Germinal center (tissue), 1 donor: ENCODE results near the gene RCBTB1.
A peak's percentile ranks its signal among the peaks of the same experiment; 100 is the strongest.

Experiments used
- DNase-seq: peaks from one replicate; pipeline ENCODE4 v3.0.0; 2012; ENCODE audit warnings: mixed read lengths, low spot score

RCBTB1 gene

DNA sequence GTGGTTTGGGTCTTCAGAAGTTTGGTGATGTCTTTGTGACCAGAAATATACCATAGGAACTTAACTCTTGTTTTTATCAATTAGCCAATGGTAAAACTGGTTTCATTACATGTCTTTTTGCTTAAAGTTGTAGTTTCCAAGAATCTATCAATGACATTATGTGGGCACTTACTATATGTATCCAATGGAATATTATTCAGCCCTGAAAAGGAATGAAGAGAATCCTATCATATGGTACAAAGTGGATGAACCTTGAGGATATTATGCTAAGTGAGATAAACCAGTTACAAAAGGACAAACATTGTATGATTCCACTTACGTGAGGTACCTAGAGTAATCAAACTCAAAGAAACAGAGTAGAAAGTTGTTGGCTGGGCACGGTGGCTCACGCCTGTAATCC lies 26.4 kb downstream of the RCBTB1 start:
- no peak for DNase-seq

DNA sequence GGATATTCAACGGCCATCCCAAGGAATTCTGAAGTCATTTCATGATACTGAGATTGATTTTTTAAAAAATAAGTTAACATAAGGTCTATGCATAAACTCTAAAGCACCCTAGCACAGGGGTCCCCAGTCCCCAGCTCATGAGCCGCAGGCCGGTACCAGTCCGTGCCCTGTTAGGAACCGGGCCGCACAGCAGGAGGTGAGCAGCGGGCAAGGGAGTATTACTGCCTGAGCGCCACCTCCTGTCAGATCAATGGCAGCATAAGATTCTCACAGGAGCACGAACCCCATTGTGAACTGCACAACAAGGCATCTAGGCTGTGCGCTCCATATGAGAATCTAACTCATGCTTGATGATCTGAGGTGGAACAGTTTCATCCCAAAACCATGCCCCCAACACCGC lies 31.0 kb downstream of the RCBTB1 start:
- no peak for DNase-seq

DNA sequence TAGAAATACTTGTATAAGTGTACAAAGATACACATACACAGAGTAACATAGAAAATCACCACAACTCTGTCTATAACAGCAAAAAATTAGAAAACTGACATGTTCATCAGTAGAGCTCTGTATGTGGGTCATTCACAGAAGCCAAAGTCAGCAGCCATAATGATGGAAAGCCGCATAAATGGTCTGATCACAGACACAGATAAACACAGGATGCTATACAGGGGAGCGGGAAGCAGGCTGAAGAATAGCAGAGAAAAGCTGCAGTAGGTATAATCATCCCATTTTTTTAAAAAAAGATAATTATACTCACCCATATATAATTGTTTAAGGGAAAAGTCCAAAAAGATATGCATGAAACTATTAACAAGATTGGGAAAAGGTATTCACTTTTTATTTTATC lies 31.5 kb downstream of the RCBTB1 start:
- DNase-seq = no peak

DNA sequence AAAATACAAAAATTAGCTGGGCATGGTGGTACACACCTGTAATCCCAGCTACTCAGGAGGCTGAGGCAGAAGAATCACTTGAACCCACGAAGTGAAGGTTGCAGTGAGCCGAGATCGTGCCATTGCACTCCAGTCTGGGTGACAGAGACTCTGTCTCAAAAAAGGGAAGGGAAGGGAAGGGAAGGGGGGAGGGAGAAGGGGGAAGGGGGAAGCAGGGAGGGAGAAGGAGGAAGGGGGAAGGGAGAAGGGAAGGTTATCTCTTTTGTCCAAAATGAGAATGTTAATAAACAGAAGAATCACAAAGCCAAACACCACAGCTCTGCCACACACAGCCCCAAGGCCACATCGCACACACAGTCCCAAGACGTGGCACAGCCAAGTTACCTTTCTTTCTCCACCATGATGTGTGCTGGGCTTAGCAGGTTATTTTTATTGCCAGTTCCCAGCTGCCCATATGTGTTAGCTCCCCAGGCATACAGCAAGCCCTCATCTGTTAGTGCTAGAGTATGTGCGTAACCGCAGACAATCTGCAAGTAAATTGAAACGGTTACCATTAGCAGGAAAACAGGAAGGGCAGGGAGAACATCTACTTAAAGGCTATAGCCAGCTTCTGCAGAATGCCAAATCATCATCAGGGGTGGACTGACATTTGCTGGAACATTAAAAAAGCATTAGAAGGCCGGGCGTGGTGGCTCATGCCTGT lies 34.3 kb downstream of the RCBTB1 start:
- no peak for DNase-seq

DNA sequence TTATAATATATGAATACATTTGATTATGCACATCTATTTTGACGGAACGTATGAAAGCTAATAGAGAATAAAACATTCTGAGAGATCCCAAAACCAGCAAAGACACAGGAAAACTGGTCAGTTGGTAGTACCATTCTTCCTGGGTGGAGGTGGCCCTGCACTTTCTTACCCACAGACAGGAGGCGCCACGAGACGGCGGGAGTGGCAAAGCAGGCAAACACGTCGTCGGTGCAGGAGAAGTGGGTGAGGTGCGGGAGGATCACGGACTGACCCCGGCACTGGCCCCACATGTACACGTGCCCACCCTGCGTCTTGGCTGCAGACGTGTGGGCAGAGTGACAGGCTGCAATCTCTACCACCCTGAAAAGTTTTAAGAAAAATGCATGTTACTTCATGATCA lies 36.1 kb downstream of the RCBTB1 start:
- no peak for DNase-seq

DNA sequence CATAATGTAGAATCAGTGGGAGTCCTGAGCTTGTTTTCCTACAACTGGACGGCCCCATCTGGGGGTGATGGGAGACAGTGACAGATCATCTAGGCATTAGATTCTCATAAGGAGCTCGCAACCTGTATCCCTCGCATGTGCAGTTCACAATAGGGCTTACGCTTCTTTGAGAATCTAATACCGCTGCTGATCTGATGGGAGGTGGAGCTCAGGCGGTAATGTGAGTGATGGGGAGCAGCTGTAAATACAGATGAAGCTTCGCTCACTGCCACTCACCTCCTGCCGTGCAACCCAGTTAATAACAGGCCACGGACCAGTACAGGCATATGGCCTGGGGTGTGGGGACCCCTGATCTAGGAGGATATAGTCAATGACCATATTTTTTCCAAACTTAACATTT lies 38.8 kb downstream of the RCBTB1 start:
- DNase-seq = no peak

DNA sequence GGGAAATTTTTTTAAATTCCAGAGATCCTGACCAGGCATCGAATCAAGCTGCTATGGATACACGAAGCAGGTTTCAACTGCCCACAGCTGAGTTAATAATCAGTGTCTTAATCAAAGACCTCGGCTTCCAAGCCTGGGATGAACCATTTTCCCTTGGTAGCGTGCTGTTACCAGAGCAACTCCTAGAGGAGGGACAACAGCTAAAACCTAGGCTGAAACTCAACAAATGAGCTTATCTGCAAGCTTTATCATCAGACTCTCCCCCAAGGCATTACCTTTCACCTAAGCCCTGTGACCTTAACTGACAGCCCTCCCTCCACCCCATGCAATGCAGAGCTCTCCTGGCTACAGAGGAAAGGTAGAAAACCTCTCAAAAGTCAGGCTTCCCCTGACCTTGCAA lies 39.7 kb downstream of the RCBTB1 start:
- DNase-seq = no peak

DNA sequence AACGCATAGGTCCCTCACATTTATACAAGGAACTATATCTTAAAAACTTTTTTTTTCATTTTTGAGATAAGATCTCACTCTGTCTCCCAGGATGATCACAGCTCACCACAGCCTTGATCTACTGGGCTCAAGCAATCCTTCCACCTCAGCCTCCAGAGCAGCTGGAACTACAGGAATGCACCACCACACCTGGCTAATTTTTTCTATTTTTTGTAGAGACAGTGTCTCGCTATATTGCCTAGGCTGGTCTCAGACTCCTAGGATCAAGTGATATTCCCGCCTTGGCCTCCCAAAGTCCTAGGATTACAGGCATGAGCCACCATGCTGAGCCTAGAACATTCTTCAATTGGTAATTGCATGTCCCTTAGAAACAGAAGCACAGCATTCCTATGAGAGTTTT lies 41.7 kb downstream of the RCBTB1 start:
- no peak for DNase-seq

DNA sequence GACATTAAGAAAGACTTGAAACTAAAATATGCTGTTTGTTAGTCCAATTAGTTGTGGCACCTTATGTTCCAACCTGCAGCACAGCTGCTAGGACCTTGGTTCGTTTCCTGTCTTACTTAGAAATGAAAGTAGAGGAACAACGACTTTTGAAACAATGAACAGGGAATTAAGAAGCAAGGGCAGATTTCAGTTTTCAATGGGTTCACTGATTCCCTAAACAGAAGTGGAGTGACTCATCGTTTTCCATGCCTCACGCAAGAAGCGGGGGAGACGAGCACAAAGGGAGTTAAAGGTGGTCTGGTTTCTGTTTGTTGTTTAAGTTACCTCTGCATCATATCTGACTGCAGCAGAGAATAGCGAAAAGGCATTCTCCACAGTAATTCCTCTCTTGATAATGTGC lies 44.8 kb downstream of the RCBTB1 start:
- no peak for DNase-seq

DNA sequence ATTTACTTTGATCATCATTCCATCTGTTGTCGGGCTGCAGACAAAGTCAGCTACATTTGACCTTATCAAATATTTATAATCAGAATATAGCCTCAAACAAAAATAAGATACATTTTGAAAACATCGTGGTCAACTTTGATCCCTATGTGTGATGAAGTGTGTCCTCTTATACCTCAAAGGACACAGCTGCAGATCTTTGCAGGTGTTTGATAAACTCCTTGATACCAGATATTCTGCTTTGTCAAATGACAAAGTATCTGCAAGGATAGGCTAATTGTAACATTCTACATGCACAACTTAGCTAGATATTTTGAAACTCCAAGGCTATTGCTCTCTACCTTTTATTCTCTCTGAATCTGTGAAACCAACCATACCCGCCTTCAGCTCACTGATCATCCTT lies 45.6 kb downstream of the RCBTB1 start:
- DNase-seq = no peak

DNA sequence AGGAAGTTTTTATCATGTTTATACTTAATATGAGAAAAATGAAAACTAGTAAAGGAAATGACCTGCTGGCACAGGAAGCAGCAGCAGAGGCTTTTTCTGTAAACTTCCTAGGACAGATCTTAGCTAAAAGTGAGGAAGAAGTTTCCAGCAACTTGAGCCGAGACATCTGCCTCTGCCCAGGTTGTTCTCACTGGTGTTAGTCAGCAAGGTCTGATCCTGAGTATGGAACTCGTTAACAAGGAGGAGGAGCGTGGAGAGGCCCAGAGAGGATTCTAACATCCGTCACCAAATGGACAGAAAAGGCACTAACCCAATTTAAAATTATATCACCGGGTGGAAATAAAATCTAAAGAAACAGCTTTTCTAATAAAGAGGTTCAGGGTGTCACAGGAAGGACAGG lies 46.0 kb downstream of the RCBTB1 start:
- no peak for DNase-seq

DNA sequence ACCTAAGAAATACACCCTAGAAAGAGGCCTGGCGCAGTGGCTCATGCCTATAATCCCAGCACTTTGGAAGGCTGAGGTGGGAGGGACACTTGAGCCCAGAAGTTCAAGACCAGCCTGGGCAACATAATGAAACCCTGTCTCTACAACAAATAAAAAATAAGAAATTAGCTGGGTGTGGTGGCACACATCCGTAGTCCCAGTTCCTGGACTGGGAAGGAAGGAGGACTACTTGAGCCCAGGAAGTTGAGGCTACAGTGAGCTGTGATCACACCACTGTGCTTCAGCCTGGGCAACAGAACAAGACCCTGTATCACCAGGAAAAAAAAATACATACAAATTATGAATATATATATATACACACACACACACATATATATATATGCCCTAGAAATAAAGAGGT lies 47.0 kb downstream of the RCBTB1 start:
- DNase-seq = no peak

DNA sequence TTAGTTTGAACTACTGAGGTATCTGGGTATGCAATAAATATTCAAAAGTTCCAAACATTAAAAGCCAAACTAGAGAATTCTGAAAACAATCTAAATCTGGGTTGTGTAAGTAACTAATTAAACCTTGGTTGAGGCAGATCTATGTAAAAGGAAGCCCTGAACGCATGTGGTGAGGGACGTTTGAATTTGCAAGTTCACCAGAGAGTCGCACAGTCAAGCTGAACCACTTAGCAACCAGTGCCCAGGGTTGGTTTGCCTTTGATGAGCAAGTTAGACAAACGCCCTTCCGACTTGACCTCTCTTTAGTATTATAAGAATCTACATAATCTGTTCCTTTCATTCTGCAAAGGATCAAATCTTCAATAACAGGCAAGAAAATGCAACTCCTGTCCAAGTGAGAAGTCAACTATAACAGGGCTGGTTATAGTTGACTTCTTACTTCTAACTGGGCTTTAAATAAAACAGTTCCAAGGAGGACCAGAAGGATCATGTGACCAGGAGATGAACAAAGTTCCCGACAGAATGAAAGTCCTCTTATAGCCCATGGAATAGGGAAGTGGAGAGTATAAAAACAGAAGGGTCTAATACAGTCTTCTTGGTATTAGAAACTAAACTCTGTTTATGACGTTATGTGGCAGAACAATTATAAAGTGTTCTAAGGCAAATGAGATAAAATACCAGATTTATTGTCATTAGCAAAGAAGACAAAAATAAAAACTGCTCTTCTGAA lies 49.0 kb downstream of the RCBTB1 start:
- no peak for DNase-seq

DNA sequence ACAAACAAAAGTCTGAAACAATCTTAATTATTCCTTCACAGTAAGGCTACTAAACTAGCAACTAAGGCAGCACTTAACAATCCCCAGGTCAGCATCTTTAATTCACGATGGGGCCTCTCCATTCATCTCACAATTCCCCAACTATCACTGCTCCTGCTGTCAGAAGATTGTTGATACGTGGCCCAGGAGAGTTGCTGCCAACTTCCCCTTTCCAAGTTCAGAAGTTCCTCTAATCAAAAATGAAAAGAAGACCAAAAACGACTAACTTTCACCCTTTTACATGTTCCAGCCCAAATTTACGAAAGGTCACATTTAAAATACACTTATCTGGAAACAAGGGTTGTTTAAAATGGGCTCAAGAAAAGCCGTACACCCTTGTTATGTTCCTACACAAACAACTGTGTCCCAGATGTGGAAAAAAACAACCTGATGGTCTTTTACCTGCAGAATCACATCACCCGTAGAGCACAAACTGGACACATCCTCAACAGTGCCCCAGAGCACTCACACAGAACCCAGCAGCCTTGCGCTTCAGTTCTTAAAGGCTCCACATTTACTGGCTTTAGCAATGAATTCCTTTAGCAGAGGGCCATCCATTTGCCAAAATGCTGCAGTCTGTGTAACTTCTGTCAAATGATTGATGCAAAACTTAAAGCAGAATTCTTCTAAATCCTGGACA lies 51.6 kb downstream of the RCBTB1 start:
- DNase-seq = peak; percentile 16

DNA sequence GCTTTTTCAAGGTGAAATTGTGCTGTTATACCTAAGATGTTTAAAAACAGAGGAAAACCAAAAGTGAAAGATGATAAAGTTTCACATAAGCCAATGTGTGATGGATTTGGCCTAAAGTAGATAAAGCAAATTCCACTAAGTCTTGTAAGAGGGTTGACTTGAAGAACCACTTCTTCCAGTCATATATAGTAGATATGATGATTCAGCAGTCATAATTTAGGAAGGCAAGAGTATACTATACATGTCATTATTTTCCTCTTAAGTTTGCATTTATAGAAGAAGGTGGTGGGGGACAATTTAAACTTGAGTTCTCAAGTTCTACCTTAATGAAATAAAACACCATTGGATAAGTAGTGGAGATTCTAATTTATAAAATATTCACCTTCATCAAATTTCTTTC lies 52.3 kb downstream of the RCBTB1 start:
- no peak for DNase-seq

DNA sequence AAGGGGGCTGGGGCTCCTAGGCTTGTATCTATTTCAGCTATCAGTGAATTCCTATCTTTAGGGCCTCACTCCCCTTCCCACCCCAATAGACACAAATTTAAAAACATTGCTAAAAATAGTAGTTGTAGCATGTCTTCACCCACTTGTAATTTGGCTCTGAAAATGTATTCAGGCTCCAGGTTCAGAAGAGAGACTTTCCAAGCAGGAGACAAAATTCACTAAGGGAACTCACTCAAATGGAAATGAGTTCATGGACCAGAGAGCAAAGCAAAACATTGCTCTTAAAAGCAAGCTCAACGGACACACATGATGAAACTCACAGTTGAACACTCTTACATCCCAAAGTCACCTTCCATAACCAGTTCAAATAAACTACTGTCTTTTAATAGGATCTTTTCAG lies 52.8 kb downstream of the RCBTB1 start:
- DNase-seq = no peak

DNA sequence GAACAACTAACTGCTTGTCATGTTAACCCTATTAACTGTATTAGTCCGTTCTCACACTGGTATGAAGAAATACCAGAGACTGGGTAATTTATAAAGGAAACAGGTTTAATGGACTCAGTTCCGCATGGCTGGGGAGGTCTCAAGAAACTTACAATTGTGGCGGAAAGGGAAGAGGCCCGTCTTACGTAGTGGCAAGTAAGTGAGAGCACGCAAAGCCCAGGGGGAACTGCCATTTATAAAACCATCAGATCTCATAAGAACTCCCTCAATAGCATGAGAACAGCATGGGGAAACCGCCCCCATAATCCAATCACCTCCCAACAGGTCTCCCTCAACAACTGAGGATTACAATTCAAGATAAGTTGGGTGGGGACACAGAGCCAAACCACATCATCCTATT lies 54.9 kb downstream of the RCBTB1 start:
- DNase-seq = no peak

DNA sequence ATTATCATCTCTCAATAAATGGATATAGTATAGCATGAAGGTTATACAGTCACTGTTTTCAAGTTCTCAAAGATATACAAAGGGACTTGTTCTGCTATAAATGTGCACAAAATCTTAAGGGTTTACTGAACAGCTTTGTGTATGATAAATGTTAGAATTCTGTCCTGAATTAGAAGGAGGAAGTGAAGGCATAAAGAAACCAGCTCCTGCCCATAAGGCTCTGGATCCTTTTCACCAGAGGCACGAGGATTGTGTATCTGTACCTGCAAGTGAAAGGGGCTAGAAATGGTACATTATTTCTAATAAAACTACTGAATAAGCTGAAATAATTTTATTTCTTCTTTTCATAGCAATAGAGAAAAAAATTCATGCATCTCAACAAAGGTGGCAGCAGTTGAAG lies 57.2 kb downstream of the RCBTB1 start:
- DNase-seq = no peak

DNA sequence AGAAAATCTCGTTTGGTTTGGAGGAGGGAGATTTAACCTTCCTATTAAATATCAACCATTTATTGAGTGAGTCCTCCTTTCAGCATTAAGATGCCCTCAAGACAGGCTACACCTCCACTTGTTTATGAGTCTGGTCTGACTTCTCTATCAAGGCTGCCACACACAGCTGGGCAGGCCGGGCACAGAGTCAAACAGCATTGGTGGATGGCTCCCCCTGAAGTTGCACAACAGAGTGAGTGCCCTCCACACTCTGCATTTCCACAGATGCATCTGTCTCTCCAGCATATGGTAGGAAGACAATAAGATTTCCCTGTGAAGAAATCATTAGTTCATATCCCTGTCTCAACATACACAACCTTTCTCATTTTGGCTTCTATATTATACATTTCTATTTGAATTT lies 58.2 kb downstream of the RCBTB1 start:
- no peak for DNase-seq

DNA sequence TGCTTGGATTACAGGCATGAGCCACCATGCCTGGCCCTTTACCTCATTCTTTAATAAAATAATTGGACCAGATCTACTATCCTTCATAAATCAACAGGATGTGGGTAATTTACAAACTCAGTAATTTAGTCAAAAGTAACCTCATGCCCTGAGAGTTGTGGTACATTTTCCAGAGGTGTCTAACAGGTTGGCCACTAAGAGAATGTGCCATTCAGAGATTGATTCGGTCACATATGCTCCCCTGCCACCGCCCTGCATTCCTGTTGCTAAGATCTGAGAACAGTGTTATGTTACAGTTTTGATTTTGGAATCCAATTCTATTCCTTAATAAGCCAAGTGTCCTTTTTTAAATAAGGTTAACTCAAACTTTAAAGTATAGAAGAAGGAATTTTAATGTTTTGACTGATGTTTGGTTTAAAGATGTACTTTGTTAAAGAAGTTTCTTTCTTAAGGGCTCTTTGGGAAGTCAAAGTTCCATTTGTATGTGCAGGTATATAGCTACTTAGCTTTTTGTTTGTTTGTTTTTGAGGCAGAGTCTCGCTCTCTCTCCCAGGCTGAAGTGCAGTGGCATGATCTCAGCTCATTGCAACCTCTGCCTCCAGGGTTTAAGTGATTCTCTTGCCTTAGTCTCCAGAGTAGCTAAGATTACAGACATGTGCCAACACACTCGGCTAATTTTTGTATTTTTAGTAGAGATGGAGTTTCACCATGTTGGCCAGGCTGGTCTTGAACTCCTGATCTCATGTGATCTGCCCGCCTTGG lies 60.4 kb downstream of the RCBTB1 start:
- DNase-seq = no peak

DNA sequence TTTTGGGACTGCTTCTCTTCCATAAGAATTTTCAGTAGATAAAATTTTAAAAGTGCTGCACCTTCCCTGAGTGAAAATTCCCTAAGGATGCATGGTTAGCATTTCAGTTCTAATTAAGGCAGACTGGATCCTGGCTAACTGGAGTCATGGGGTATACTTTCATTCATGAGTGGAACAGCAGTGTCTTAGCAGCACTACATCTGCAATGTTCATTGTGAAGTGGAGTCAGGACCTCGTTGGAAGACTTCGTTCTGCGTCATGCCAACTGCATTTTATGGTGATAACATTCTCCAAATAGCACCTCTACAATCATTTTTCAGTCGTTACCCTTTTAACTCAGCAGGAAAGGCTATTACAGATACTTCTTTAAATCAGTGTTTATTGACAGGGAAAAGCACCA lies 64.1 kb downstream of the RCBTB1 start:
- DNase-seq = no peak

DNA sequence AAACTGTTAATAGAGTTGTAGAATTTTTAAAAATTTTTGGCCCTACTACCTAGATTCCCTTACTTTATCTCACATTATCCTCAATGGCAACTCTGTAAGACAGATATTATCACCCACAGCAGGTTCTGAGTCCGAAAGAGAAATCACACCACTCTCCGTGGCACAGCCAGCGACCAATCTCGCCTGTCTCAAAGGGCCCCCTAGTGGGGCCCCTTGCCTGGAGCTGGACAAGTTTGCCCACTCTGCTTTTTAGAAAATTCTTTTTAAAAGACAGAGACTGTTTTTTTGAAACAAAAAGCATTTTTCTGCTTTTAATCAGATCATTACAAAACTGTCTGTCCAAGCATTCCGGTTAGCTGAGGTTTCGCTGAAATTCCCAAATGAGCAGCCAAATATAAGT lies 67.9 kb downstream of the RCBTB1 start:
- no peak for DNase-seq

DNA sequence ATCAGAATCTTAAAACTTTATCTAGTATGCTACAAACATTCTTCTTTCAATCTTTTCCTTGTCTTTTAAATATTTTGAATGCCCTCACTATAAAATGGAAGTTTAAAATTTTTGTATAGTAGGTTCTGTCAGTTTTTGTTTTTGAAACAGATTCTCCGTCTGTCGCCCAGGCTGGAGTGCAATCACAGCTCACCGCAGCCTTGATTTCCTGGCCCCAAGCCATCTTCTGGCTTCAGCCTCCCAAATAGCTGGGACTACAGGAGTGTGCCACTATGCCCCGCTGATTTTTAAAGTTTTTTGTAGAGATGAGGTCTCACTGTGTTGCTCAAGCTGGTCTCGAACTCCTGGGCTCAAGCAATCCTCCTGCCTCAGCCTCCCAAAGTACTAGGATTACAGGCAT lies 68.9 kb downstream of the RCBTB1 start:
- DNase-seq = no peak
